ENCODE results near the gene ORM1.

Gene ORM1

GRCh38 chr9:114365194-114365593 is 42.3 kb downstream of the ORM1 start:
- Histone ChIP-seq H3K4me3 (ENCODE audit: low read depth in 1 of 2, low read length in 2 of 2) (no peak overlapping the region), H3K9me3 (ENCODE audit: control insufficient read depth in 1 of 2, low read length in 2 of 2) (no peaks in the 10 kb centered on the region), H3K27ac (ENCODE audit: low read depth, low read length) (no peak overlapping the region), H3K36me3 (ENCODE audit: control insufficient read depth in 1 of 2, insufficient read depth in 2 of 2, low read length in 2 of 2) (peaks cover 50 to 79% of the 10 kb centered on the region in 2 donors), H3K27me3 (ENCODE audit: control insufficient read depth in 1 of 2, insufficient read depth in 2 of 2, low read length in 2 of 2) (no peaks in the 10 kb centered on the region), H3K4me1 (ENCODE audit: control insufficient read depth in 1 of 2, insufficient read depth in 2 of 2, low read length in 2 of 2) (peaks cover 22 to 24% of the 10 kb centered on the region in 2 donors), H3K9ac (ENCODE audit: low read depth in 1 of 2, low read length in 2 of 2) (no peak overlapping the region)

GRCh38 chr9:114366334-114367128 is 43.6 kb downstream of the ORM1 start:
- Histone ChIP-seq H3K4me3 (ENCODE audit: low read depth in 1 of 2, low read length in 2 of 2) (peak overlapping the region in 1 of 2 donors; percentile 16), H3K9me3 (ENCODE audit: control insufficient read depth in 1 of 2, low read length in 2 of 2) (no peaks in the 10 kb centered on the region), H3K27me3 (ENCODE audit: control insufficient read depth in 1 of 2, insufficient read depth in 2 of 2, low read length in 2 of 2) (no peaks in the 10 kb centered on the region), H3K36me3 (ENCODE audit: control insufficient read depth in 1 of 2, insufficient read depth in 2 of 2, low read length in 2 of 2) (peaks cover 43 to 70% of the 10 kb centered on the region in 2 donors), H3K27ac (ENCODE audit: low read depth, low read length) (no peak overlapping the region), H3K4me1 (ENCODE audit: control insufficient read depth in 1 of 2, insufficient read depth in 2 of 2, low read length in 2 of 2) (peaks cover 29 to 31% of the 10 kb centered on the region in 2 donors), H3K9ac (ENCODE audit: low read depth in 1 of 2, low read length in 2 of 2) (peak overlapping the region in 1 of 2 donors; percentile 13)

GRCh38 chr9:114367366-114367765 is 44.5 kb downstream of the ORM1 start:
- no peak overlapping the region for H3K4me3 ChIP-seq (ENCODE audit: low read depth in 1 of 2, low read length in 2 of 2)
- H3K27ac ChIP-seq (ENCODE audit: low read depth, low read length) = peak overlapping the region; percentile 43
- H3K9ac ChIP-seq (ENCODE audit: low read depth in 1 of 2, low read length in 2 of 2) = peak overlapping the region in 1 of 2 donors; percentile 13
- no peaks in the 10 kb centered on the region for H3K27me3 ChIP-seq (ENCODE audit: control insufficient read depth in 1 of 2, insufficient read depth in 2 of 2, low read length in 2 of 2)
- H3K9me3 ChIP-seq (ENCODE audit: control insufficient read depth in 1 of 2, low read length in 2 of 2) = no peaks in the 10 kb centered on the region
- peaks cover 37 to 39% of the 10 kb centered on the region in 2 donors for H3K4me1 ChIP-seq (ENCODE audit: control insufficient read depth in 1 of 2, insufficient read depth in 2 of 2, low read length in 2 of 2)
- peaks cover 43 to 67% of the 10 kb centered on the region in 2 donors for H3K36me3 ChIP-seq (ENCODE audit: control insufficient read depth in 1 of 2, insufficient read depth in 2 of 2, low read length in 2 of 2)

GRCh38 chr9:114367772-114368569 is 45.1 kb downstream of the ORM1 start:
- peak overlapping the region; percentile 43 for H3K27ac ChIP-seq (ENCODE audit: low read depth, low read length)
- H3K36me3 ChIP-seq (ENCODE audit: control insufficient read depth in 1 of 2, insufficient read depth in 2 of 2, low read length in 2 of 2) = peaks cover 37 to 67% of the 10 kb centered on the region in 2 donors
- H3K9ac ChIP-seq (ENCODE audit: low read depth in 1 of 2, low read length in 2 of 2) = peak overlapping the region in 1 of 2 donors; percentile 13
- peaks cover 40% of the 10 kb centered on the region in 2 donors for H3K4me1 ChIP-seq (ENCODE audit: control insufficient read depth in 1 of 2, insufficient read depth in 2 of 2, low read length in 2 of 2)
- no peaks in the 10 kb centered on the region for H3K9me3 ChIP-seq (ENCODE audit: control insufficient read depth in 1 of 2, low read length in 2 of 2)
- H3K4me3 ChIP-seq (ENCODE audit: low read depth in 1 of 2, low read length in 2 of 2) = no peak overlapping the region
- H3K27me3 ChIP-seq (ENCODE audit: control insufficient read depth in 1 of 2, insufficient read depth in 2 of 2, low read length in 2 of 2) = no peaks in the 10 kb centered on the region

GRCh38 chr9:114369216-114370130 is 46.6 kb downstream of the ORM1 start:
- Histone ChIP-seq H3K9ac (ENCODE audit: low read depth in 1 of 2, low read length in 2 of 2) (no peak overlapping the region), H3K27me3 (ENCODE audit: control insufficient read depth in 1 of 2, insufficient read depth in 2 of 2, low read length in 2 of 2) (no peaks in the 10 kb centered on the region), H3K9me3 (ENCODE audit: control insufficient read depth in 1 of 2, low read length in 2 of 2) (no peaks in the 10 kb centered on the region), H3K36me3 (ENCODE audit: control insufficient read depth in 1 of 2, insufficient read depth in 2 of 2, low read length in 2 of 2) (peaks cover 33 to 64% of the 10 kb centered on the region in 2 donors), H3K4me3 (ENCODE audit: low read depth in 1 of 2, low read length in 2 of 2) (peak overlapping the region in 1 of 2 donors; percentile 32), H3K27ac (ENCODE audit: low read depth, low read length) (no peak overlapping the region), H3K4me1 (ENCODE audit: control insufficient read depth in 1 of 2, insufficient read depth in 2 of 2, low read length in 2 of 2) (peaks cover 41 to 50% of the 10 kb centered on the region in 2 donors)

GRCh38 chr9:114370251-114370967 is 47.5 kb downstream of the ORM1 start:
- no peak overlapping the region for H3K9ac ChIP-seq (ENCODE audit: low read depth in 1 of 2, low read length in 2 of 2)
- H3K4me3 ChIP-seq (ENCODE audit: low read depth in 1 of 2, low read length in 2 of 2) = no peak overlapping the region
- no peaks in the 10 kb centered on the region for H3K9me3 ChIP-seq (ENCODE audit: control insufficient read depth in 1 of 2, low read length in 2 of 2)
- H3K27ac ChIP-seq (ENCODE audit: low read depth, low read length) = no peak overlapping the region
- H3K27me3 ChIP-seq (ENCODE audit: control insufficient read depth in 1 of 2, insufficient read depth in 2 of 2, low read length in 2 of 2) = no peaks in the 10 kb centered on the region
- H3K4me1 ChIP-seq (ENCODE audit: control insufficient read depth in 1 of 2, insufficient read depth in 2 of 2, low read length in 2 of 2) = peaks cover 36 to 50% of the 10 kb centered on the region in 2 donors
- H3K36me3 ChIP-seq (ENCODE audit: control insufficient read depth in 1 of 2, insufficient read depth in 2 of 2, low read length in 2 of 2) = peaks cover 31 to 64% of the 10 kb centered on the region in 2 donors

GRCh38 chr9:114370968-114371320 is 48.0 kb downstream of the ORM1 start:
- H3K27me3 ChIP-seq (ENCODE audit: control insufficient read depth in 1 of 2, insufficient read depth in 2 of 2, low read length in 2 of 2) = no peaks in the 10 kb centered on the region
- no peak overlapping the region for H3K9ac ChIP-seq (ENCODE audit: low read depth in 1 of 2, low read length in 2 of 2)
- no peak overlapping the region for H3K4me3 ChIP-seq (ENCODE audit: low read depth in 1 of 2, low read length in 2 of 2)
- H3K27ac ChIP-seq (ENCODE audit: low read depth, low read length) = no peak overlapping the region
- peaks cover 36 to 46% of the 10 kb centered on the region in 2 donors for H3K4me1 ChIP-seq (ENCODE audit: control insufficient read depth in 1 of 2, insufficient read depth in 2 of 2, low read length in 2 of 2)
- peaks cover 31 to 60% of the 10 kb centered on the region in 2 donors for H3K36me3 ChIP-seq (ENCODE audit: control insufficient read depth in 1 of 2, insufficient read depth in 2 of 2, low read length in 2 of 2)
- no peaks in the 10 kb centered on the region for H3K9me3 ChIP-seq (ENCODE audit: control insufficient read depth in 1 of 2, low read length in 2 of 2)

- Histone ChIP-seq H3K4me3 (ENCODE audit: low read depth in 1 of 2, low read length in 2 of 2) (no peak overlapping the region), H3K36me3 (ENCODE audit: control insufficient read depth in 1 of 2, insufficient read depth in 2 of 2, low read length in 2 of 2) (peaks cover 31 to 63% of the 10 kb centered on the region in 2 donors), H3K9me3 (ENCODE audit: control insufficient read depth in 1 of 2, low read length in 2 of 2) (no peaks in the 10 kb centered on the region), H3K27ac (ENCODE audit: low read depth, low read length) (no peak overlapping the region), H3K4me1 (ENCODE audit: control insufficient read depth in 1 of 2, insufficient read depth in 2 of 2, low read length in 2 of 2) (peaks cover 36 to 46% of the 10 kb centered on the region in 2 donors), H3K9ac (ENCODE audit: low read depth in 1 of 2, low read length in 2 of 2) (peak overlapping the region in 1 of 2 donors; percentile 7), H3K27me3 (ENCODE audit: control insufficient read depth in 1 of 2, insufficient read depth in 2 of 2, low read length in 2 of 2) (no peaks in the 10 kb centered on the region)
Observed at GRCh38 chr9:114371343-114371944, 48.5 kb downstream of the ORM1 start.

Data from duodenal mucosa (tissue), 2 donors.